Chondrocyte (in vitro differentiated cells): ENCODE data around the gene GJA5. TPM values are rescaled to one million over a fixed set of nuclear protein-coding genes. Genes with fewer than 3 reads are reported as not detected.

Experiments
- DNase-seq: peaks from one replicate; pipeline ENCODE4 v3.0.0; 2021; ENCODE audit warnings: mixed read lengths, low spot score
- H3K27ac Mint-ChIP-seq: one replicate; pipeline ENCODE4 v1.8.0; 2021; ENCODE audit warnings: mild to moderate bottlenecking, moderate library complexity, mixed read lengths; ENCODE audit not compliant: unreplicated experiment
- H3K27me3 Mint-ChIP-seq: 2 replicates; pipeline ENCODE4 v1.8.0; 2021; ENCODE audit warnings: low read depth, mixed read lengths
- H3K36me3 Mint-ChIP-seq: 2 replicates; pipeline ENCODE4 v1.8.0; 2021; ENCODE audit warnings: low read depth, mixed read lengths
- H3K4me1 Mint-ChIP-seq: 2 replicates; pipeline ENCODE4 v1.8.0; 2021; ENCODE audit warnings: low read depth, mild to moderate bottlenecking, mixed read lengths
- H3K4me3 Mint-ChIP-seq: one replicate; pipeline ENCODE4 v1.8.0; 2021; ENCODE audit warnings: mild to moderate bottlenecking, moderate library complexity, mixed read lengths; ENCODE audit not compliant: unreplicated experiment
- H3K9me3 Mint-ChIP-seq: 2 replicates; pipeline ENCODE4 v1.8.0; 2021; ENCODE audit warnings: low read depth, mixed read lengths
- CTCF ChIP-seq: fragments of 200-600 bp; sonication (generic); IDR thresholded peaks from 2 replicates; pipeline ENCODE4 v1.5.0; 2021; ENCODE audit warnings: antibody characterized with exemption, mild to moderate bottlenecking, moderate library complexity
- total RNA-seq: library from RNA; stranded (reverse); gene quantifications from 3 replicates; pipeline ENCODE4 v1.2.1, GENCODE V29; 2021

The GJA5 gene
- total RNA-seq, 1 donor from 2014 or later, result 0.17 TPM

GRCh38 chr1:147773215-147773715 is 12.9 kb upstream of the GJA5 start:
- no peak for TF ChIP-seq CTCF
- Mint-ChIP-seq H3K9me3 (no peaks in the 10 kb centered on the region), H3K4me1 (peaks cover 36% of the 10 kb centered on the region), H3K4me3 (no peak overlapping the region), H3K36me3 (no peaks in the 10 kb centered on the region), H3K27me3 (peaks cover 24% of the 10 kb centered on the region), H3K27ac (no peak overlapping the region)
- no peak for DNase-seq

DNA sequence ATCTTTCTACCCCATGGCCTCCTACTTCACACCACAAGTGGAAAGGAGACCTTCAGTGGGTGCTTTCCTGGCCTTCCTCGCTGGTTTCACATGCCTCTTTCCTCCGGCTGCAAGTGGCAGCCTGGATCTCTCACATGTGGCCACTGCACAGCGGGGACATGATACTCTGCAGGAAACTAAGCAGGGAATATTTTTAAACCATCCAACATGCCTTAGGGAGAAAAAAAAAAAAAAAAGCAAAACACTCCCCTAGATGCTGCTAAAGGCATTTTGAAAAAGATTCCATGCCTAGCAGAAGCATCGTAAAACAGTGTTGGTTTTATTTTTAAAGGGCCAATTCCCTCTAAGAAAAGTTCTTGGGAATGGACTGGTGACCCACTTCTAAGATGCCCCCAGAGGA is 12.2 kb upstream of the GJA5 start:
- no peak for DNase-seq
- Mint-ChIP-seq H3K36me3 (no peaks in the 10 kb centered on the region), H3K4me1 (peaks cover 36% of the 10 kb centered on the region), H3K27ac (no peak overlapping the region), H3K9me3 (no peaks in the 10 kb centered on the region), H3K27me3 (peaks cover 21% of the 10 kb centered on the region), H3K4me3 (no peak overlapping the region)
- TF ChIP-seq CTCF, result no peak

GRCh38 chr1:147771226-147772125 is 11.1 kb upstream of the GJA5 start:
- Mint-ChIP-seq H3K9me3 (no peaks in the 10 kb centered on the region), H3K27me3 (peaks cover 13% of the 10 kb centered on the region), H3K4me1 (peaks cover 43% of the 10 kb centered on the region), H3K36me3 (no peaks in the 10 kb centered on the region), H3K27ac (no peak overlapping the region), H3K4me3 (no peak overlapping the region)
- no peak for TF ChIP-seq CTCF
- DNase-seq, result no peak

GRCh38 chr1:147769106-147769505 is 8.7 kb upstream of the GJA5 start:
- no peak for TF ChIP-seq CTCF
- H3K9me3 Mint-ChIP-seq, result no peaks in the 10 kb centered on the region
- H3K27ac Mint-ChIP-seq, result peak overlapping the region; percentile 15
- no peak for DNase-seq
- peaks cover 44% of the 10 kb centered on the region for H3K4me1 Mint-ChIP-seq
- no peak overlapping the region for H3K4me3 Mint-ChIP-seq
- H3K27me3 Mint-ChIP-seq, result no peaks in the 10 kb centered on the region
- no peaks in the 10 kb centered on the region for H3K36me3 Mint-ChIP-seq

GRCh38 chr1:147768582-147768981 is 8.2 kb upstream of the GJA5 start:
- H3K27me3 Mint-ChIP-seq, result no peaks in the 10 kb centered on the region
- peaks cover 44% of the 10 kb centered on the region for H3K4me1 Mint-ChIP-seq
- DNase-seq, result no peak
- no peaks in the 10 kb centered on the region for H3K9me3 Mint-ChIP-seq
- peak overlapping the region; percentile 15 for H3K27ac Mint-ChIP-seq
- no peaks in the 10 kb centered on the region for H3K36me3 Mint-ChIP-seq
- H3K4me3 Mint-ChIP-seq, result no peak overlapping the region
- no peak for TF ChIP-seq CTCF
